Activated B cell treated with CpG ODN at 0.5 μM for 24 hours (primary cell): ENCODE data around the gene DHRS11. TPM values are rescaled to one million over a fixed set of nuclear protein-coding genes. Genes with fewer than 3 reads are reported as not detected.
A peak's percentile ranks its signal among the peaks of the same experiment; 100 is the strongest.

Source experiments
- ATAC-seq: fragments of 200-7000 bp; cut with Tn5 transposase; one replicate; pipeline ENCODE4 v1.10.0; 2021; ENCODE audit warnings: low read depth, mild to moderate bottlenecking, moderate library complexity
- CTCF ChIA-PET: fragments of 350-600 bp; sonication (Branson Sonifier 250); formaldehyde crosslinking; loops from one replicate; lab custom pipeline; 2021; ENCODE audit warnings: antibody characterized with exemption; lab: Charles Lee
- POLR2A ChIA-PET: fragments of 350-600 bp; sonication (Branson Sonifier 250); formaldehyde crosslinking; loops from one replicate; lab custom pipeline; 2021; ENCODE audit warnings: antibody characterized with exemption; lab: Charles Lee
- DNase-seq: peaks from one replicate; pipeline ENCODE4 v3.0.0; 2022
- H3K27ac Mint-ChIP-seq: one replicate; pipeline ENCODE4 v1.8.0; 2020; ENCODE audit warnings: mixed read lengths
- H3K27me3 Mint-ChIP-seq: one replicate; pipeline ENCODE4 v1.8.0; 2021; ENCODE audit warnings: mixed read lengths
- H3K36me3 Mint-ChIP-seq: one replicate; pipeline ENCODE4 v1.8.0; 2021; ENCODE audit warnings: low read depth, mixed read lengths
- H3K4me1 Mint-ChIP-seq: one replicate; pipeline ENCODE4 v1.8.0; 2021; ENCODE audit warnings: mixed read lengths
- H3K4me3 Mint-ChIP-seq: one replicate; pipeline ENCODE4 v1.8.0; 2020; ENCODE audit warnings: mild to moderate bottlenecking, mixed read lengths
- H3K9me3 Mint-ChIP-seq: one replicate; pipeline ENCODE4 v1.8.0; 2020; ENCODE audit warnings: mixed read lengths
- CTCF ChIP-seq: fragments of 200-600 bp; IDR thresholded peaks from one replicate; pipeline ENCODE4 v1.8.0; 2022; ENCODE audit warnings: antibody characterized with exemption, mild to moderate bottlenecking
- intact Hi-C: fragments of 100-400 bp; cut with micrococcal nuclease; formaldehyde crosslinking; loops from one replicate; pipeline ENCODE4 v1.15.1; 2024
- total RNA-seq: library from RNA; stranded (reverse); gene quantifications from 2 replicates; pipeline ENCODE4 v1.2.3, GENCODE V29; 2022

DHRS11 gene
- total RNA-seq, 1 donor from 2014 or later: 7.7 TPM

GRCh38 chr17:36597866-36598777 is 6.4 kb downstream of the DHRS11 start:
- peaks cover 18% of the 10 kb centered on the region for H3K4me1 Mint-ChIP-seq
- H3K27me3 Mint-ChIP-seq: no peaks in the 10 kb centered on the region
- DNase-seq (no peak), ATAC-seq (no peak)
- no peak overlapping the region for H3K27ac Mint-ChIP-seq
- H3K36me3 Mint-ChIP-seq: peaks cover 4% of the 10 kb centered on the region
- no peak overlapping the region for H3K4me3 Mint-ChIP-seq
- intact Hi-C loops: no loop called here
- CTCF ChIA-PET: no interaction called here
- POLR2A ChIA-PET: no interaction called here
- no peak for TF ChIP-seq CTCF
- no peaks in the 10 kb centered on the region for H3K9me3 Mint-ChIP-seq

GRCh38 chr17:36598951-36599401 is 7.3 kb downstream of the DHRS11 start:
- ATAC-seq (no peak), DNase-seq (no peak)
- no peak overlapping the region for H3K27ac Mint-ChIP-seq
- ChIA-PET CTCF (interaction anchor here (0.7 kb wide), 1 partner anchor 449 kb away, joined by 4 read pairs; no protein-coding TSS in a partner anchor), POLR2A (interaction anchor here (1.3 kb wide), 1 partner anchor 64 kb away, joined by 5 read pairs; no protein-coding TSS in a partner anchor)
- no peaks in the 10 kb centered on the region for H3K27me3 Mint-ChIP-seq
- intact Hi-C loops: no loop called here
- no peak overlapping the region for H3K4me3 Mint-ChIP-seq
- no peak for TF ChIP-seq CTCF
- no peaks in the 10 kb centered on the region for H3K9me3 Mint-ChIP-seq
- peaks cover 19% of the 10 kb centered on the region for H3K4me1 Mint-ChIP-seq
- H3K36me3 Mint-ChIP-seq: peaks cover 5% of the 10 kb centered on the region

- H3K9me3 Mint-ChIP-seq: no peaks in the 10 kb centered on the region
- no peak for ATAC-seq
- peaks cover 10% of the 10 kb centered on the region for H3K36me3 Mint-ChIP-seq
- H3K27ac Mint-ChIP-seq: no peak overlapping the region
- POLR2A ChIA-PET: interaction anchor here (0.6 to 1.3 kb wide), 3 partner anchors 50 to 64 kb away, joined by 3 to 5 read pairs (median 3); partner anchors contain the start of gene GGNBP2
- no peak for TF ChIP-seq CTCF
- H3K4me1 Mint-ChIP-seq: peaks cover 25% of the 10 kb centered on the region
- H3K4me3 Mint-ChIP-seq: peak overlapping the region; percentile 7
- intact Hi-C loops: loop anchor here (2.0 to 5.0 kb wide), 4 partner anchors 55 to 791 kb away; partner anchors contain the start of genes AATF, GGNBP2 and TAF15
- no peaks in the 10 kb centered on the region for H3K27me3 Mint-ChIP-seq
- CTCF ChIA-PET: interaction anchor here (0.7 kb wide), 1 partner anchor 448 kb away, joined by 4 read pairs; no protein-coding TSS in a partner anchor
- DNase-seq: no peak
These were observed 8.0 kb downstream of the DHRS11 start for GRCh38 chr17:36599546-36600250.

GRCh38 chr17:36600465-36600864 is 8.8 kb downstream of the DHRS11 start:
- POLR2A ChIA-PET: interaction anchor here (0.8 to 3.0 kb wide), 6 partner anchors 8 to 791 kb away, joined by 3 to 33 read pairs (median 12); partner anchors contain the start of genes GGNBP2, MYO19, PIGW and TAF15
- no peak for TF ChIP-seq CTCF
- no peak for ATAC-seq
- Mint-ChIP-seq H3K36me3 (peaks cover 12% of the 10 kb centered on the region), H3K4me3 (peak overlapping the region; percentile 90), H3K4me1 (peaks cover 28% of the 10 kb centered on the region), H3K27me3 (no peaks in the 10 kb centered on the region), H3K27ac (peak overlapping the region; percentile 88), H3K9me3 (no peaks in the 10 kb centered on the region)
- DNase-seq: no peak
- intact Hi-C loops: loop anchor here (2.0 to 5.0 kb wide), 4 partner anchors 56 to 792 kb away; partner anchors contain the start of genes AATF, GGNBP2 and TAF15
- CTCF ChIA-PET: interaction anchor here (1.6 to 4.1 kb wide), 2 partner anchors 16 to 446 kb away, joined by 3 to 65 read pairs; no protein-coding TSS in a partner anchor
